HG03457 (cell line): ENCODE measurements around the gene NUDCD3.

Source experiments
- ATAC-seq: cut with Tn5 transposase; IDR thresholded peaks from one replicate; pipeline ENCODE4 v1.9.1; 2021; ENCODE audit warnings: moderate number of reproducible peaks; ENCODE audit not compliant: unreplicated experiment

Gene NUDCD3

DNA sequence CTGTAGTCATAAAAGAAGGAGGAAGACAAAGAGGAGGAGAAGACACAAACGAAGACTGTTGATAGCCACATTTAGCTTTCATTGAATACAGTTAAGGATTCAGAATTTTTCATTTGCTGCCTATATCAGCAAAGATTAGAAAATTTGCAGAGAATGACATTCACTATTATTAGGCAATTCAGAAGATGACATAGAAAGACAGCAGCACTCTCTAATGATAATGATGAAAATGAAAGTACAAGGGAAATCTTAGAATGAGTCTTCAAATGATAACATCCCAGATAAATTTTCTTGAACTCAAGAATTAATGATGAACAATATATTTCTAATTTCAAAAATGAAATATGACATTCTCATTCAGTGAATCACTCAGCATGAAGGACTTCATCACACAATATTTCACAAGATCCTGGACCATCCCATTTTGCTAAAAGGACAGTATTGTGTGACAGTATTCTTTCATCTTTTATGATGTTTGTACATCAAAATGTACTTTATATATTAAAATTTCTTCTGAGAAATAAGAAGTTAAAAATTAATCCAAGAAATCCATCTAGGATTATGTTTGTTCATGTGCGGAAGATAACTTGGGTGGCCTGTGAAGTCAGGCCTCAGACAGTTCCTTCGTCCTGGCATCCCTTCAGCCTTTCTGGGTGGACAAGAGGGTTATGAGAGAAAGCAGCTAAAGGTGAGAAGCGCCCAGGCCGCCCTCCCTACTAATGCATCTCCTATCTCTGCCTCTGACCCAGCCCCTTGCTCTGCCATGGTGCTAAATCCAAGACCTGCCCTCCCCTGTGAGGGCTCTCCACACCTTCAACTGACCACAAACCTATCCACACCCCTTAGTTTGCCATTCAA lies 117.7 kb downstream of the NUDCD3 start:
- no peak for ATAC-seq

DNA sequence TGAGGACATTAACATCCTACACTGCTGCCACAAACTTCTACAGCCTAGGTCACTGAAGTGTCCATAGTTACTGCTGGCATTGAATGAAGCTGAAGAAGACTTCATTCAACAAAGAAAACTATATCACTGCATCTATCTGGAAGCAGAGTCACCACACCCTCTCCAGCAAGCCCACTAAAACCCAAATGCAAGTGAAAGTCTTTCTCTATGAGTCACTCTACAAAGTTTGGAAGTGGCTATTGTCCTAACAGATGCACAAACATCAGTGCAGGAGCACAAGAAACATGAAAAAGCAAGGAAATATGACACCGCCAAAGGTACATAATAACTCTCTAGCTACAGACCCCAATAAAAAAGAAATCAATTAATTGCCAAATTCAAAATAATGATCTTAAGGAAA lies 121.6 kb downstream of the NUDCD3 start:
- ATAC-seq = no peak

DNA sequence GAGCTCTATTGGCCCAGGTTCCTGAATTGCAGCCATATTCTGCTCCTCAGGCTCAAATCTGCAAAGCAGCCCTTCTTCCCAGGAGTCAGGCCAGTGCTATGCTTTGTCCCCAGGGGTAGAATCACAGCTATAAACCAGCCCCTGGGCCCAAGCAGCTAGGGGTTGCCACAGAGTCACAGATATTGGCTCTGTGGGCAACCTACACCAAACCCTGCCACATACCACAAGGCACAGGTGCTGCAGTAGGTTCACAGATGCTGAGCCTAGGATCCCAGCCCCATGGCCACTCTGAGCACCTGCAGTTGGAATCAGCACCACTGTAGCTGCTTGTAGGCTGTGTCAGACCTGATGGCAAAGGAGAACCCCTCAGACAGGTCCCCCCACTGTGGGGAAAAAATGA lies 122.0 kb downstream of the NUDCD3 start:
- no peak for ATAC-seq

DNA sequence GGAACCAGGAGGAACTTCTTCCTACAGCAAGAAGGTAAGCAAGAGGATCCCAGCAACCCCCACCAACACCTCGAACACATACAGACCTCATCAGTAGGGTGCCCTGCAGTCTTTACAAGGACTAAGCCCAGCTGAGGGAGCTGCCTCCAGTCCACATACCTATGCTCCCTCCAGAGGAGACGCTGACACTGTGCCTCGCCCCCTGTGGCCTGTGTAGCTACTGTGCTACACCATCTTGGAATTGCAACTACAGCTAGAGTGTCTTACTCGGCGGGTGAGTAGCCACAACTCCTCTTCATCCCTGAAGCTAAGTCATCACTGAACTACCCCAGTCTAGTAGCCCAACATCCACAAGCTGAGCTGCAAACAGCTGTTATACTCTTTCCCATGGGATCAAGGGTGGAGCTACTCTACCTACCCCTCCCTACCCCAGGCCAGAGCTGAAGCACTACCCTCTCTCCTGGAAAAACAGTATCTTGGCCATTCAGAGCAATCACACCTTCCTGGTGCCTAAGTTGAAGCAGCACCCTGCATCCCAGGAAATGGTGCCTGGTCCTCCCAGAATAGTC lies 122.9 kb downstream of the NUDCD3 start:
- no peak for ATAC-seq

DNA sequence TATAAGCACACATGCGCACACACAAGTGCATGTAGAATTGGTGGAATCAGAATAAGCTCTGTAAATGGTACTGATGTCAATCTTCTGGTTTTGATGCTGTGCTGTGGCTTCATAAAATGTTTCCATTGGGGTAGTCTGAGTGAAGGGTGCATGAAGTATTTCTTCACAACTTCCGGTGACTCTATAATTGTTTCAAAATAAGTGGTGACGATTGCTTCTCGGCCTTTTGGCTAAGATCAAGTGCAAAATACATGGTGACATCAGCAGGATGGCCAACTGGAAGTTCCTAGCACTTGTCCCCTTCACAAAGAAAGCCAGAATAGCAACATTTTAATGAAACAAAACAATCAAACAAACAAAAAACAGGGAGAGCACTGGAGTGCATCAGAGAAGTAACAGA lies 123.5 kb downstream of the NUDCD3 start:
- ATAC-seq = no peak

DNA sequence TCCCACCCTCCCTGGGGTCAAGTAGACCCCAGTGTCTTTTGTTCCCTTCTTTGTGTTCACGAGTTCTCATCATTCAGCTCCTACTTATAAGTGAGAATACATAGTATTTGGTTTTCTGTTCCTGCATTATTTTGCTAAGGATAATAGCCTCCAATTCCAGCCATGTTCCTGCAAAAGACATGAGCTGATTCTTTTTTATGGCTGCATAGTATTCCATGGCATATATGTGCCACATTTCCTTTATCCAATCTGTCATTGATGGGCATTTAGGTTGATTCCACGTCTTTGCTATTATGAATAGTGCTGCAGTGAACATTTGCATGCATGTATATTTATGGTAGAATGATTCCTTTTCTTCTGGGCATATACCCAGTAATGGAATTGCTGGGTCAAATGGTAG lies 136.8 kb downstream of the NUDCD3 start:
- ATAC-seq = no peak

DNA sequence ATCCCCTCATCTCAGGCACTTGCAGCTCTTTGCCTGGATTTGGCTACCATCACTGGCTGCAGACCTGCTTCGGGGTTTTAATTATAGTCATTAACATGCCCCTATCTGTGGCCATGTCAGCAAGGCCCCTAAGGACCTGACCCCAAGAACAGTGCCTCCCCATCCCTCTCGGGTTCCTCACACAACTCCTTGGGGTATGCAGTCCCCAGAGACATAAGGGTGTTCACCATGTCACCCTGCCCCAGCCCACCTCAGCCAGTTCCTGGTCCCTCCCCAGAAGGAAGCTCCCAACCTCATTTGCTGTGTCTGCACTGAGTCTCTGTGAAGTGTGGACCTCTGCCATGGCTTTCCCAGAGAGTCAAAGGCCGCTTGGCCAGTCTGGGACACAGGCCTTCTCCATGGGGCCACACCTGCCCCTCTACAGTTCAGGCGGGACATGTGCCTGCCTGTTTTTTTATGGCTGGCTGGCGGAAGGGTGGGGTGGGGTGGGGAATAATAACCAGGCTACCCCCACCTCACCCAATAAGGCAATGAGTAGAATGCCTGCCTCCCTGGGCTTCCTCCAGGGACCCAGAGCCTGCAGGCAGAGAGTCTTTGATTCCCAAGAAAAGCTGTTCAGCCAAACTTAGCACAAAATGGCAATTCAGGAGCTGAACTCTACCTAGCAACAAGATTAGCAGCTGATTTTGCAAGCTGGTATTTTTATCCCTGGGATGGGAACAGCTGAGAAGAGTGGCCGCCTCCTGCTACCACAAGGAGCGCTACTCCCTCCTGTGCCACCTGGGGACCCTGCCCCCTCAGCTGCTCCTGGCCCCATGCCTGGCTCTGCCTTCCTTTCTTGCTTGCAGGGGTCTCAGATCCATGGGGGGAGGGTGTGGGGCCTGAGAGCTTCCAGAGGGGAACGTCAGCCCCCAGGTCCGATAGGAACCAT lies 141.3 kb downstream of the NUDCD3 start:
- ATAC-seq = no peak

DNA sequence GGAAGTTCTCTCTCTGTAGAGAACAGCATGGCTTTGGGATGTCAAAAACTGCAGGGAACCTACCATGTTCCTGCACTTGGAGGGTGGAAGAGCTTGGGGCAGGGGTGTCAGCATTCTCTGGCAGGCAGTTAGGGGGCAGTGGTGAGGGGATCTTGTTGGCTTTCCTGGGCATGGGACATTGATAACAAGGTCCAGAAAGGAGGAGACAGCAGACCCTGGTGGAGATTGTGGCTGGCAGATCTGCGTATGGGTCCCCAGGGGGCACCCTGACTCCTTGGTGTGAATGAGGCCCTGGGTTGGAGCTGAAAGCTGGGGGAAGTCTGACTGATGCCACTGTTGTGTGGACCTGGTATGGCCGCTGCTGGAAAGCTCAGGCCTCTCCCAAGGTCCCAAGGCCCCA lies 142.2 kb downstream of the NUDCD3 start:
- no peak for ATAC-seq

DNA sequence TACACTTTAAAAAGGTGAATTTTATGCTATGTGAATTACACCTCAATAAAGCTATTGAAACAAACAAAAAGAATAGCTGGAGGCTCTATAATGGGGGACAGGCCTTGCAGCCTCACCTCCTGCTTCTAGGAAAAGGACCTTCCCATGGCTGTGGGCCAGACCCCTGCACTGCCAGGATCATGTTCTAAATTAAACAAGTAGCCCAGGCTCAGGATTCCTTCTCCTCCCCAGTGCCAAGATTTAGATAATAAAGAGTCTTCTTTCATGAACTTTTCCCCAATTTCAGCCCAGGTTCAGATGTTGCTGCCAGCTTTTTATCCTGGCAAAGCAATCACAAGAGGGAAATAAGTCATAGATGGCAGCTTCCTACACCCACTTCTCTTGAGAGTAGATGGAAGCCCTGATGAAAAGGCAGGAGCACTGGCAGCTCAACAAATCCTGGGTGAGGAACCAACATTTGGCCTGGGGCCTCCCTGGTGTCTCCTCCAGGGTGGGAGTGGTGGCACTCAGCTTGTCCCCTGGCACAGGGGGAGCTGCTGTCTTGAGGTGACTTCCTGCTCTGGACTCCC lies 142.8 kb downstream of the NUDCD3 start:
- ATAC-seq = no peak

DNA sequence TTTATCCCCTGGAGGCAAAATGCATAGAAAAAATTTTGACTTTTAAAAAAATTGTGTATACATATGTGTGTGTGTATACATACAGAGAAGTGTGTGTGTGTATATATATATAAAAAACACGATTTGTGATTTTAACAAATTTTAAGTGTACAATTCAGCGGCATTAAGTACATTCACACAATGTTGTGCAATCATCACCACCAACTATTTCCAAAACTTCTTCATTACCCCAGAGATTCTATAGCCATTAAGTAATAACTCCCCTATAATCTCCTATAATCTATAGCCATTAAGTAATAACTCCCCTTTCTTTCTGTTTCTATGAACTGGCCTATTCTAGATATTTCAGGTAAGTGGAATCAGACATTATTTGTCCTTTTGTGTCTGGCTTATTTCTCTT lies 144.4 kb downstream of the NUDCD3 start:
- ATAC-seq = no peak

DNA sequence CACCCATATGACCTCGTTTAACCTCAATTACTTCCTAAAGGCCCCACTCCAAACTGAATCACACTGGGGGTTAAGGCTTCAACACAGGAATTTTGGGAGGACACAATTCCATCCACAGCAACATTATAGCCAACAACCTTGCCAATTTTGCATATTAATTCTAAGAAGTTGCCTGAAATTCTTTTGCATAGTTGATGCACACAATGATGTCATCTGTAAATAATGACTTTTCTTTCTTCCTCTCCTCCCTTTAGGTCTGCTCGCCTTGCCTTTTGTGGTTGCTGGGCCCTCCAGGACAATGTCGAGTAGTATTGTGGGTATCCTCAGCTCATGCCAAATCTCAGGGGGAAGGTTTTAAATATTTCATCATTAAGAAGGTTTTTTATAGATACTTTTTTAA lies 149.1 kb downstream of the NUDCD3 start:
- no peak for ATAC-seq

DNA sequence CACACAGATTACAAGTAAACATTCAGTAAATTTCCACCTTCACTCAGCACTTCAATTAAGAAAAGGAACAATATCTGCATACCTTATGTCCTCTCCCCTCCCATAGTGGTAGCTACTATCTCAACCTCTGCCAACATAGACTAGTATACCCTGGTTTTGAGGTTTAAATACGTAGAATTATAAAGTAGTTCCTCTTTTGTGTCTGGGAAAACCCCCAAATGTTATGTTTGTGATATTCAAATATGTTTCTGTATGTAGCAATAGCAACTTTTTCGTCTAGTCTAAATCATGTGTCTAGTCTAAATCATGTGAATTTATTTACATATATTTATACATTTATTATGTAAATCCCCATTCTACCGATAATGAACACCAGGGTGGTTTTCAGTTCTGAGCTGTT lies 151.9 kb downstream of the NUDCD3 start:
- ATAC-seq = no peak

DNA sequence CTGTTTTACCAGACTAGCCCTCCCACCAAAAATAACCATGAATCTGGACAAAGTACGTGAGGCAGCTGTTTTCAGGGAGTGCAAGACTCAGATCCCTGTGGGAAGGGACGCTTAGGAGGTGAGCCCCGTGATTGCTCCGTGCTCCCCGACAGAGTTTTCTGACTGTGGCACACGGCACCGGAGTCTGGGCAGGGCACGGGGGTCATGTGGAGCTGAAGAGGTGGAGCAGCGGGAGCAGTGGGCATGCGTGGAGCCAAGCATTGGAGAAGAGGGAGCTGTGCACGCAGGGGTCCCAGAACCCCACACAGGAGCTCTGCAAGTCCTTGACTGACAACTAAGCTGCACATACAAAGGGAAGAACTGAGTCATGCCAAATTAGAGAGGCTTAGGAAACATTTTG lies 154.0 kb downstream of the NUDCD3 start:
- ATAC-seq = no peak

DNA sequence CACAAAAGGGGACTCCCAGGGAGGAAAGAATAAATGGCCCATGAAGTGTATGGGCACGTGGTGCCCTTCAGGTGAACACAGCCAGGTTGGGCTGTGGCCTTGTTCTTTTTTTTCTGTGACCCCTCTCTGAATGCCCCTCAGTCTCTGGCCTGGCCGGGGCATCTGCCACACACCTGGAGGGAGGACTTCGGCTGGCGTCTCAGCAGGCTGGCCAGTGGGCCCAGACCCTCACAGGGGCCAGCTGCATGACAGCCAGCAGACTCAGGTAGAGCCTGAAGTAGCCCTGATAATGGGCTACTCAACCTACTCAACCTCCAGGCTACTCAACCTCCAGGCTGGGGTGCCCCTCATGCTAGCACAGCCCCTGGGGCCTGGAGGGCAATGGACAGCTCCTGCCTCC lies 155.3 kb downstream of the NUDCD3 start:
- no peak for ATAC-seq

DNA sequence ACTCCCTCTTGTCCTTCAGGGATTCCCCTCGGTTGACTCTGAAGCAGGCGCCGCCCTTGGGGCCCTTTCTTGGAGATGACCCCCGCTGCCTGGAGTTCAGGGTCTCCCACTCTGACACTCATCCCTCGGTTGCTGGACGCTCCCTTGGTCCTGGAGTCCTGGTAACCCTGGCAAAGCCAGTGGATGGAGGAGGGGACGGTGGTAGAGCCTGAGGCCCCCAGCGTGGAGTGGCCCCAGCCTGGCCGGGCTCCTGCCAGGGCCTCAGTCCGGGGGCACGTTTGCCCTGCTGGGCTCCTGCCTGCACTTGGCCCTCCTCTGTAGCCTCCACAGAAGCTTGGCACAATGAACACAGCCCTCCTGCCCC lies 155.7 kb downstream of the NUDCD3 start:
- no peak for ATAC-seq

DNA sequence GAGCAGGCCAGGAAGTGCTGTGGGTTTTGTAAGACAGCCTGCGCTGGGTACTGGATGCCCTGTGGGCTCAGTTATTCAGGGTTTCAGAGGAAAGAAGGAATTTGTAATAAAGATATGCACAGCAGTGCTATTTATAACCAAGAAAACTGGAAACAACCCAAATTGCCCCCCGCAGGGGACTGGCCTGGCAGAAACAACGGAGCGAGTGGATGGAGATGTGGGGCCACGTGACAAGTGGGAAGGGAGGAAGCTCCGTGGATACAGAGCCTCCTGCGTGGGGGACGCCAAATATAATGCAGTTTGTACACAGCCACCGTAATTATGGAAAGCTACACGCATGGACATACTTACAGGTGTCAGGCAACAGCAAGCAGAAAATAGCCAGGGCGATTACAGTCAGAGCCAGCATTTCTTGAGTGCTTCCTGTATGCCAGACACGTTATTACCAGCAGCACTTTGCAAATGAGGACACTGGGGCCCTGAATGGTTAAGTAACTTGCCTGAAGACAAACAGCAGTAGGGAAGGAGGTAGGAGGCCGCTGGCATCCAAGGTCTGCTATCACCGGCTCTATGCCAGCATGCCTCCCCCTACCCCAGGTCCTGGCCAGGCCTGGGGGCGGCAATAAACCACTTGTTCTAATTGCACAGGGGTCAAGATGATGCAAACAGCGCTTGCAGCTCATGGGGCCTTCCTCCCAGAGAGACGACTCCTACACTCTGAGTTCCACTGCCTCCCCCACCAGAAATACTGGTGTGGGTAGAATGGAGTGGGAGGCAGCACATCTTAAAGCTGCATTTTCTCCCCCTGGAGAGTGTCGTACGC lies 156.3 kb downstream of the NUDCD3 start:
- ATAC-seq = no peak

DNA sequence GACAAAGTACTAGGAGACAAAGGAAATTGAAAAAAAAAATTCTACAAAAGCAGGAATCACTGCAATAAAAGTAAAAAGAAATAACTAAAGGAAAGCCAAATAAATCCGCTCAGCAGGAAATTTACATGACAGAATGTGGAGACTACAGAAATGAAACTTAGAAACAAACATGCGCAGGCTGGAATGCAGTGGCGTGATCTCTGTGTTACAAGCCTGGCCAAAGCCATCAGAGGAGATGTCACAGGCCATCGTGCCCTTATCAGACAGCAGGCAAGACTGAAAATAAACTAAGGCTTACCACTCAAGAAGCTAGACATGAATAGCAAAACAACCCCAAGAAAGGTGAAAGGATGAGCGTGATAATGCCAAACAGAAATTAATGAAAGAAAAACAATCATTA lies 158.8 kb downstream of the NUDCD3 start:
- ATAC-seq = no peak

DNA sequence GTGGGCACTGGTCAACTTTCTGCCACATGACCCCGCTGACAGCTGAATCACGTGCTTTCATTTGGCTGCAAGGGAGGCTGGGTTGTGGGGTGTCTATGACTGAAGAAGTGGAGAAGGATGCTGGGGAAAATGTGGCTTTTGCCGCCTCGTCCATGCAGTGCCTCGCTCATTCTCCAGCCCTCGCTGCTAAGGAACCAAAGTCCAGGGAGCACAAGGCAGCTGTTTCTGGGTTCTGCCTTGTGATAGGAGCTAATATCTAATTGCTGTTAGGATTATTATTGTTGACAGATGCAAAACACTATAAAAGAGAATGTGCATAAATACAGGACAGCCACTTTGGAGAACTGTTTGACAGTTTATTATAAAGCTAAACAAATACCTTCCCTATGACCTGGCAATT lies 160.1 kb downstream of the NUDCD3 start:
- no peak for ATAC-seq

DNA sequence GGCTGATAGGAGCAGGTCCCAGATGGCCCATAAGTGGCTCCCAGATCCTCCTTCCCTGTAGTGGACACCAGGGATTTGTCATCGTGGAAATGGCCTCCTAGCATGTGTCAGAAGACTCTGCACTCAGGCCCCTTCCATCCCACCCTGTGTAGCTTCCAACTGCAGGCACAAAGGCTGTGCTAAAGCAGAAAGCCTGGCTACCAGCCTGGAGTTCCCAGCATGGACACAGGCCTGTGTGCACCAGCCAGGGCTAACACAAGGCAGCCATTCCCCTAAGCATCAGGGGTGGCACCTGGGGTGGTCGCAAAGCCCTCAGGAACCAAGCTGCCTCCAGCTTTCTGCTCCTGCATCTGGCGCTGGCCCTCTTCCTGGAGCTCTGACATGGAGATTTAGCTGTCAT lies 160.6 kb downstream of the NUDCD3 start:
- no peak for ATAC-seq
